Endodermal cell (in vitro differentiated cells): ENCODE data around the gene MYH9. TPM values are rescaled to one million over a fixed set of nuclear protein-coding genes. Genes with fewer than 3 reads are reported as not detected.
A peak's percentile ranks its signal among the peaks of the same experiment; 100 is the strongest.

ENCODE experiments used
- DNase-seq: peaks from one replicate; pipeline ENCODE4 v3.0.0-alpha.2; 2017
- H3K27ac ChIP-seq: 2 replicates; pipeline ENCODE4 v1.5.1; 2013; ENCODE audit warnings: mild to moderate bottlenecking, low read depth, low read length, moderate library complexity
- H3K27me3 ChIP-seq: 2 replicates; pipeline ENCODE4 v1.6.1; 2013; ENCODE audit warnings: mild to moderate bottlenecking, low read length, moderate library complexity; ENCODE audit not compliant: insufficient read depth, control insufficient read depth, poor library complexity, severe bottlenecking
- H3K36me3 ChIP-seq: 2 replicates; pipeline ENCODE4 v1.7.0; 2013; ENCODE audit warnings: mild to moderate bottlenecking, low read length, moderate library complexity; ENCODE audit not compliant: control insufficient read depth, insufficient read depth
- H3K4me1 ChIP-seq: one replicate; pipeline ENCODE4 v1.7.0; 2013; ENCODE audit warnings: low read length; ENCODE audit not compliant: control insufficient read depth, insufficient read depth
- H3K4me3 ChIP-seq: 2 replicates; pipeline ENCODE4 v1.5.1; 2013; ENCODE audit warnings: mild to moderate bottlenecking, low read length, moderate library complexity
- H3K9ac ChIP-seq: 2 replicates; pipeline ENCODE4 v1.6.1; 2013; ENCODE audit warnings: mild to moderate bottlenecking, low read length, moderate library complexity; ENCODE audit not compliant: poor library complexity, severe bottlenecking; ENCODE audit errors: extremely low read depth
- H3K9me3 ChIP-seq: 2 replicates; pipeline ENCODE4 v1.6.1; 2013; ENCODE audit warnings: mild to moderate bottlenecking, low read length, moderate library complexity; ENCODE audit not compliant: control insufficient read depth
- H3K27ac Mint-ChIP-seq: 2 replicates; pipeline ENCODE4 v1.8.0; 2020; ENCODE audit warnings: mixed read lengths
- H3K27me3 Mint-ChIP-seq: 2 replicates; pipeline ENCODE4 v1.8.0; 2021; ENCODE audit warnings: mild to moderate bottlenecking, mixed read lengths; ENCODE audit not compliant: insufficient read depth
- H3K36me3 Mint-ChIP-seq: 2 replicates; pipeline ENCODE4 v1.8.0; 2020; ENCODE audit warnings: low read depth, mixed read lengths
- H3K4me1 Mint-ChIP-seq: 2 replicates; pipeline ENCODE4 v1.8.0; 2020; ENCODE audit warnings: mixed read lengths
- H3K4me3 Mint-ChIP-seq: 2 replicates; pipeline ENCODE4 v1.8.0; 2020; ENCODE audit warnings: mild to moderate bottlenecking, moderate library complexity, mixed read lengths
- H3K9me3 Mint-ChIP-seq: 2 replicates; pipeline ENCODE4 v1.8.0; 2020; ENCODE audit warnings: mild to moderate bottlenecking, mixed read lengths
- WGBS, 2 experiments: methylation state at CpG; one replicate each; pipeline versions ENCODE4 v1.1.5 to v1.1.7; 2013; ENCODE audit warnings: missing lambda C conversion rate in 2 of 2, mixed read lengths in 1 of 2; ENCODE audit not compliant: insufficient coverage in 1 of 2, insufficient read length in 1 of 2; 5-methylcytosine and 5-hydroxymethylcytosine counted together
- total RNA-seq, 2 donors: library from RNA; stranded (reverse); fragmentation: NEBNext Ultra II Directional in 1 of 2; extraction: Animal tissue kit (Norgen Biotek cat#: 25700) in 1 of 2; gene quantifications; 2 replicates in 1 of 2; 3 replicates in 1 of 2; pipeline ENCODE4 v1.2.1, GENCODE V29; 2021
- TF ChIP-seq, protein P1 (sequence below): fragments of 200-600 bp; sonication (generic); conservative IDR thresholded peaks from 2 replicates; pipeline ENCODE4 v1.5.0; 2021; ENCODE audit warnings: antibody characterized with exemption, mild to moderate bottlenecking

The MYH9 gene
- total RNA-seq, 2 donors from 2014 or later = 270 to 288 TPM

DNA sequence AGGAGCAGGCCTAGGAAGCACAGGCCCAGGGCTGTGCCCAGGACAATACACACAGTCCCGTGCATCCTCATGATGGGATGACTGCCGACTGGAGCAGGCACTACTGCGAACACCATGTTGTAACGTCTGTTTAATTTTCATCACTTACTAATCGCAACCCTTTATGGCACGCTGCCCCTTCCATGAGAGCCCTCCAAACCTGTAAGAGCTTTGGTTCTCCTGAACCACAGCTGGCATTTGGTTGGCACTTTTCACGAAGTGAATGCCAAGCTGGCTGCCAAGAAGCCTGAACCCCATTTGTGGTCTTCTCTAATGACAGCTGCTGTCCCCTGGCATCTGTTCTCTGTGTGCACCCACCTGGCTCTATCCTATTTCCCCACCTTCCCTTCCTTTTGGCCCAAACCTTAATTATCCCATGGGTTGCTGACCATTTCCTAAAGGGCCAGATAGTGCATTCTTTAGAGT lies 98.3 kb downstream of the MYH9 start:
- Mint-ChIP-seq H3K36me3 (peaks cover 88% of the 10 kb centered on the region), H3K4me3 (no peak overlapping the region), H3K27me3 (no peaks in the 10 kb centered on the region), H3K9me3 (peaks cover 17% of the 10 kb centered on the region), H3K27ac (peak overlapping the region; percentile 72), H3K4me1 (no peaks in the 10 kb centered on the region)
- peaks cover 7% of the 10 kb centered on the region for H3K9me3 ChIP-seq
- WGBS, 2 experiments = 96 to 97% methylated on average over 7 of the region's 7 CpGs
- H3K36me3 ChIP-seq = peaks cover 82% of the 10 kb centered on the region
- no peaks in the 10 kb centered on the region for H3K4me1 ChIP-seq
- TF ChIP-seq, protein P1, sequence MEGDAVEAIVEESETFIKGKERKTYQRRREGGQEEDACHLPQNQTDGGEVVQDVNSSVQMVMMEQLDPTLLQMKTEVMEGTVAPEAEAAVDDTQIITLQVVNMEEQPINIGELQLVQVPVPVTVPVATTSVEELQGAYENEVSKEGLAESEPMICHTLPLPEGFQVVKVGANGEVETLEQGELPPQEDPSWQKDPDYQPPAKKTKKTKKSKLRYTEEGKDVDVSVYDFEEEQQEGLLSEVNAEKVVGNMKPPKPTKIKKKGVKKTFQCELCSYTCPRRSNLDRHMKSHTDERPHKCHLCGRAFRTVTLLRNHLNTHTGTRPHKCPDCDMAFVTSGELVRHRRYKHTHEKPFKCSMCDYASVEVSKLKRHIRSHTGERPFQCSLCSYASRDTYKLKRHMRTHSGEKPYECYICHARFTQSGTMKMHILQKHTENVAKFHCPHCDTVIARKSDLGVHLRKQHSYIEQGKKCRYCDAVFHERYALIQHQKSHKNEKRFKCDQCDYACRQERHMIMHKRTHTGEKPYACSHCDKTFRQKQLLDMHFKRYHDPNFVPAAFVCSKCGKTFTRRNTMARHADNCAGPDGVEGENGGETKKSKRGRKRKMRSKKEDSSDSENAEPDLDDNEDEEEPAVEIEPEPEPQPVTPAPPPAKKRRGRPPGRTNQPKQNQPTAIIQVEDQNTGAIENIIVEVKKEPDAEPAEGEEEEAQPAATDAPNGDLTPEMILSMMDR = no peak
- no peak overlapping the region for H3K4me3 ChIP-seq
- no peak overlapping the region for H3K27ac ChIP-seq
- DNase-seq = no peak
- H3K9ac ChIP-seq = no peak overlapping the region
- no peaks in the 10 kb centered on the region for H3K27me3 ChIP-seq

DNA sequence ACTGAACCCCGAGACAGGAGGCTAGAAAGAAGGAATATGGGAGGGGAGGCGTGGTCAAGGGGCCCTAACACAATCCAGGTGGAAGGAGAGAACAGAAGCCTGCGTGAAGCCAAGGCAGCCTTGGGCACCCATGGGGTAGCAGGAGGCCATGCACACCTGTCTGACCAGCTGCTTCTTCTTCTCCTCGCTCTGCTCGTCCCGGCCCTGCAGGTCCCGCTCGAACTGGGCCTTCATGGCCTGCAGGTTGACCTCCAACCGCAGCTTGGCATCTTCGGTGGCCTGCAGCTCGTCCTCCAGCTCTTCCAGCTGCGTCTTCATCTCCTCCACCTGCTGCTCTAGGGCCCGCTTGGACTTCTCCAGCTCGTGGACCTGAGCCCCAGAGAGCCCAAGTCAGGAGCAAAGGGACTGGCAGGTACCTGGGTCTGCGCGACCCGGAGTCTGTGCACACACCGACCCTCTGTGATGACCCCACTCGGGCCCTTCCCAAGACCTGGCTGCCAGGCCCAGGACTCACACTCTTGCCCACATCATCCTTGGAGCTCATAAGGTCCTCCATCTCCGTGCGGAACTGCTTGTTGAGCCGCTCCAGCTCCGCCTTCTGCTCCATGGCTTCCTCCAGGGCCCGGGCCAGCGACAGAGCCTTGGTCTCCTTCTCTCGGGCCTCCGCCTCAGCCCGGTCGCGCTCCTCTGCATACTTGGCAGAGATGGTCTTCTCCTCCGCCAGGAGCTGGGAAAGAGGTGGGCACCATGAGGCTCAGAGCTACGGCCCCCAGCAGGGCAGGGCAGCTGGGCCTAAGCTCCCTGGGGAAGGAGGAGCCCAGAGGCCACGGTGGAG lies 99.0 kb downstream of the MYH9 start:
- Mint-ChIP-seq H3K27me3 (no peaks in the 10 kb centered on the region), H3K27ac (no peak overlapping the region), H3K9me3 (peaks cover 17% of the 10 kb centered on the region), H3K4me1 (no peaks in the 10 kb centered on the region), H3K4me3 (no peak overlapping the region), H3K36me3 (peaks cover 86% of the 10 kb centered on the region)
- no peak overlapping the region for H3K9ac ChIP-seq
- H3K9me3 ChIP-seq = peaks cover 7% of the 10 kb centered on the region
- DNase-seq = no peak
- WGBS, 2 experiments = 95 to 97% methylated on average over 24 to 33 of the region's 33 CpGs
- TF ChIP-seq, protein P1 = no peak
- no peak overlapping the region for H3K27ac ChIP-seq
- no peak overlapping the region for H3K4me3 ChIP-seq
- H3K36me3 ChIP-seq = peaks cover 79% of the 10 kb centered on the region
- H3K4me1 ChIP-seq = no peaks in the 10 kb centered on the region
- H3K27me3 ChIP-seq = no peaks in the 10 kb centered on the region

DNA sequence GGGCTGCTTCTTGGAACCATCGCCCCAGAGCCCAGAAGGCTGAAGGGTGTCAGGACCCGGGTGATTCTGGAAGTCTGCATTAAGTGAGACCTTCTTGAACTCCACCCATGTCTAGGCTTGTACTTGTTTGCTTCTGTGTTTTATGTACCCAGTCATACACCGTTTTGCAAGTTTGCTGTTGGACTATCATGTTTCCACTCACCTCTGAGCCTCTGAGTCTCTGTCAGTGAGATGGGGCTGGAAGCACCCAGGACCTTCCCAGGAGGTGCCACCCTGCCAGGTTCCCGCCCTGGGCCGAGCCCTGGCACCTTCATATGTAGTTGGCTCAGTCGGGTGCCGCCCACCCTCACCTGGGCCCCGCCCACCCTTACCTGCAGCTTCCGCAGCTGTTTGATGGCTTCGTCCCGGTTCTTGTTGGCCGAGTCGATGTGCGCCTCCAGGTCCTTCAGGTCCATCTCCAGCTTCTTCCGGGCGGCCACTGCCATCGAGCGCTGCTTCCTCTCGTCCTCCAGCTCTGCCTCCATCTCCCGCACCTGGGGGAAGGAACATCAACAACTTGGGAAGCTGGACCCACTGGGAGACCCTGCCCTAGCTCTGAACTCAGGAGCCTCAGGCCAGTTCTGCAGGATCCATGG lies 99.8 kb downstream of the MYH9 start:
- no peaks in the 10 kb centered on the region for H3K4me1 Mint-ChIP-seq
- no peak overlapping the region for H3K4me3 ChIP-seq
- 97 to 98% methylated on average over 18 to 20 of the region's 20 CpGs for WGBS, 2 experiments

More for the DNA sequence above, 99.8 kb downstream of the MYH9 start:
- H3K9ac ChIP-seq = no peak overlapping the region
- no peaks in the 10 kb centered on the region for H3K27me3 ChIP-seq
- Mint-ChIP-seq H3K27ac (no peak overlapping the region), H3K36me3 (peaks cover 85% of the 10 kb centered on the region), H3K9me3 (peaks cover 17% of the 10 kb centered on the region), H3K4me3 (no peak overlapping the region), H3K27me3 (no peaks in the 10 kb centered on the region)
- DNase-seq = no peak
- H3K27ac ChIP-seq = no peak overlapping the region
- H3K36me3 ChIP-seq = peaks cover 79% of the 10 kb centered on the region
- no peaks in the 10 kb centered on the region for H3K4me1 ChIP-seq
- TF ChIP-seq, protein P1 = no peak
- H3K9me3 ChIP-seq = peaks cover 7% of the 10 kb centered on the region
